HepG2 (cell line): Measurements from ENCODE around the gene ITPR1. TPM values are rescaled to one million over a fixed set of nuclear protein-coding genes. Genes with fewer than 3 reads are reported as not detected.

Source experiments
- ASH2L ChIP-seq: fragments of 300-600, 200-600 bp; sonication (generic); IDR thresholded peaks from 2 replicates; pipeline ENCODE4 v1.7.0; 2017; ENCODE audit warnings: low read depth, mild to moderate bottlenecking, moderate library complexity, mixed read lengths, low read length; ENCODE audit not compliant: insufficient read length
- BCLAF1 ChIP-seq: fragments of 450-650 bp; IDR thresholded peaks from 2 replicates; pipeline ENCODE4 v1.6.1; 2017; ENCODE audit warnings: mild to moderate bottlenecking
- CCAR2 ChIP-seq: fragments of 200-400 bp; formaldehyde crosslinking; optimal IDR thresholded peaks from 2 replicates; pipeline ENCODE3; 2018; ENCODE audit warnings: low read depth, mild to moderate bottlenecking, low read length, moderate library complexity
- CTCF ChIP-seq: sonication (generic); formaldehyde crosslinking; IDR thresholded peaks from 2 replicates; pipeline ENCODE4 v1.5.0; 2020; ENCODE audit warnings: mild to moderate bottlenecking, missing genetic modification reagents, moderate library complexity
- KDM6A ChIP-seq: IDR thresholded peaks from 2 replicates; pipeline ENCODE4 v1.6.1; 2016; ENCODE audit warnings: low read depth
- MAFK ChIP-seq, 2 experiments: IDR thresholded peaks in 1 of 2; conservative IDR thresholded peaks in 1 of 2; 2 replicates each; pipeline ENCODE4 v1.6.1; 2011; ENCODE audit warnings: improper control_type of control experiment in 2 of 2, low read length in 2 of 2
- MAX ChIP-seq: IDR thresholded peaks from 2 replicates; pipeline ENCODE4 v1.6.1; 2012; ENCODE audit warnings: inconsistent platforms
- NR2F1 ChIP-seq, 2 experiments: fragments of 450-650 bp in 1 of 2; formaldehyde crosslinking in 1 of 2; IDR thresholded peaks; 2 replicates each; pipeline versions ENCODE4 v1.5.0 to v1.6.1; 2016 to 2020; ENCODE audit warnings: mild to moderate bottlenecking in 1 of 2, missing compliant biosample characterization in 1 of 2, missing genetic modification reagents in 1 of 2, moderate library complexity in 1 of 2
- NR2F2 ChIP-seq: IDR thresholded peaks from 2 replicates; pipeline ENCODE4 v1.6.1; 2012; ENCODE audit warnings: low read depth, inconsistent platforms, borderline replicate concordance
- RCOR2 ChIP-seq: IDR thresholded peaks from 2 replicates; pipeline ENCODE4 v1.6.1; 2016; ENCODE audit warnings: missing biosample characterization, missing genetic modification reagents
- ZBTB38 ChIP-seq: sonication (generic); formaldehyde crosslinking; IDR thresholded peaks from 2 replicates; pipeline ENCODE4 v1.5.1; 2020; ENCODE audit warnings: mild to moderate bottlenecking, missing genetic modification reagents
- ZBTB46 ChIP-seq: sonication (generic); formaldehyde crosslinking; IDR thresholded peaks from 2 replicates; pipeline ENCODE4 v1.4.0; 2020; ENCODE audit warnings: mild to moderate bottlenecking, missing genetic modification reagents, borderline replicate concordance
- ZFP62 ChIP-seq: sonication (generic); formaldehyde crosslinking; IDR thresholded peaks from 2 replicates; pipeline ENCODE4 v1.4.0; 2020; ENCODE audit warnings: missing genetic modification reagents
- ZHX1 ChIP-seq: sonication (generic); formaldehyde crosslinking; IDR thresholded peaks from 2 replicates; pipeline ENCODE4 v1.8.1; 2022; ENCODE audit warnings: low read depth, mild to moderate bottlenecking, missing genetic modification reagents
- polyA plus RNA-seq, 8 experiments: library from polyadenylated mRNA; depleted of rRNA in 3 of 8; stranded (reverse) in 7 of 8; unstranded in 1 of 8; fragments of >200 nt; fragmentation: Illumina TruSeq in 4 of 8; extraction: Trizol in 4 of 8; gene quantifications; 2 replicates each; pipeline versions ENCODE4 v1.2.1 to v1.2.3, GENCODE V29; 2011 to 2016; ENCODE audit warnings: low read depth in 4 of 8, missing spikeins in 1 of 8, mixed read lengths in 1 of 8; ENCODE audit not compliant: insufficient read depth in 1 of 8
- total RNA-seq, 5 experiments: library from RNA; depleted of rRNA; stranded (reverse); fragments of >200 nt; fragmentation: Illumina TruSeq; extraction: Trizol; gene quantifications; 2 replicates each; pipeline ENCODE4 v1.2.3, GENCODE V29; 2016; ENCODE audit warnings: low read depth in 1 of 5
- TF ChIP-seq, protein P1 (sequence below): sonication (generic); formaldehyde crosslinking; IDR thresholded peaks from 2 replicates; pipeline ENCODE4 v1.4.0; 2020; ENCODE audit warnings: missing genetic modification reagents
- TF ChIP-seq, protein P2 (sequence below): sonication (generic); formaldehyde crosslinking; IDR thresholded peaks from 2 replicates; pipeline ENCODE4 v1.4.0; 2020; ENCODE audit warnings: missing genetic modification reagents

The ITPR1 gene
- total and polyA plus RNA-seq, 2 of the 13 experiments (the other 11 are each of a cell fraction or from before 2014, with no cell fraction given): 10.0 to 11.4 TPM

- TF ChIP-seq MAX: peak; percentile 84
- peak; percentile 60 to 85; a peak in 3 of 4 replicates for TF ChIP-seq NR2F1 (CRISPR knock-in tag; IDR thresholded peaks at IDR 0.05)
- TF ChIP-seq, protein P1, sequence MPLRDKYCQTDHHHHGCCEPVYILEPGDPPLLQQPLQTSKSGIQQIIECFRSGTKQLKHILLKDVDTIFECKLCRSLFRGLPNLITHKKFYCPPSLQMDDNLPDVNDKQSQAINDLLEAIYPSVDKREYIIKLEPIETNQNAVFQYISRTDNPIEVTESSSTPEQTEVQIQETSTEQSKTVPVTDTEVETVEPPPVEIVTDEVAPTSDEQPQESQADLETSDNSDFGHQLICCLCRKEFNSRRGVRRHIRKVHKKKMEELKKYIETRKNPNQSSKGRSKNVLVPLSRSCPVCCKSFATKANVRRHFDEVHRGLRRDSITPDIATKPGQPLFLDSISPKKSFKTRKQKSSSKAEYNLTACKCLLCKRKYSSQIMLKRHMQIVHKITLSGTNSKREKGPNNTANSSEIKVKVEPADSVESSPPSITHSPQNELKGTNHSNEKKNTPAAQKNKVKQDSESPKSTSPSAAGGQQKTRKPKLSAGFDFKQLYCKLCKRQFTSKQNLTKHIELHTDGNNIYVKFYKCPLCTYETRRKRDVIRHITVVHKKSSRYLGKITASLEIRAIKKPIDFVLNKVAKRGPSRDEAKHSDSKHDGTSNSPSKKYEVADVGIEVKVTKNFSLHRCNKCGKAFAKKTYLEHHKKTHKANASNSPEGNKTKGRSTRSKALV (CRISPR knock-in tag): no peak
- TF ChIP-seq RCOR2 (CRISPR knock-in tag): no peak
- no peak for TF ChIP-seq KDM6A (CRISPR knock-in tag)
- peak; percentile 60; the same call in 1 of the 2 replicates for TF ChIP-seq ZBTB38 (CRISPR knock-in tag)
- 0 out of 2 replicates have a peak, but pooled peaks have one; percentile 51 for TF ChIP-seq ZHX1
- TF ChIP-seq CTCF (CRISPR knock-in tag): peak; percentile 23; the same call in 1 of the 2 replicates
- no peak for TF ChIP-seq CCAR2
- TF ChIP-seq ASH2L: no peak
- no peak for TF ChIP-seq ZBTB46 (CRISPR knock-in tag)
- no peak for TF ChIP-seq MAFK (conservative IDR thresholded peaks at IDR 0.05 in 1 of 2, IDR thresholded peaks at IDR 0.05 in 1 of 2; ENCODE audit: low read length in 2 of 2)
- TF ChIP-seq, protein P2, sequence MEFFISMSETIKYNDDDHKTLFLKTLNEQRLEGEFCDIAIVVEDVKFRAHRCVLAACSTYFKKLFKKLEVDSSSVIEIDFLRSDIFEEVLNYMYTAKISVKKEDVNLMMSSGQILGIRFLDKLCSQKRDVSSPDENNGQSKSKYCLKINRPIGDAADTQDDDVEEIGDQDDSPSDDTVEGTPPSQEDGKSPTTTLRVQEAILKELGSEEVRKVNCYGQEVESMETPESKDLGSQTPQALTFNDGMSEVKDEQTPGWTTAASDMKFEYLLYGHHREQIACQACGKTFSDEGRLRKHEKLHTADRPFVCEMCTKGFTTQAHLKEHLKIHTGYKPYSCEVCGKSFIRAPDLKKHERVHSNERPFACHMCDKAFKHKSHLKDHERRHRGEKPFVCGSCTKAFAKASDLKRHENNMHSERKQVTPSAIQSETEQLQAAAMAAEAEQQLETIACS (CRISPR knock-in tag): no peak
- no peak for TF ChIP-seq BCLAF1
- TF ChIP-seq NR2F2: peak; percentile 25; the same call in 1 of the 2 replicates
- no peak for TF ChIP-seq ZFP62 (CRISPR knock-in tag)
Measured at GRCh38 chr3:4724051-4724629, 231.0 kb downstream of the ITPR1 start (continued).
